GM21515 (cell line): ENCODE results near the gene MVK.

Source experiments
- ATAC-seq: cut with Tn5 transposase; IDR thresholded peaks from one replicate; pipeline ENCODE4 v1.9.1; 2021; ENCODE audit not compliant: unreplicated experiment

MVK gene

DNA sequence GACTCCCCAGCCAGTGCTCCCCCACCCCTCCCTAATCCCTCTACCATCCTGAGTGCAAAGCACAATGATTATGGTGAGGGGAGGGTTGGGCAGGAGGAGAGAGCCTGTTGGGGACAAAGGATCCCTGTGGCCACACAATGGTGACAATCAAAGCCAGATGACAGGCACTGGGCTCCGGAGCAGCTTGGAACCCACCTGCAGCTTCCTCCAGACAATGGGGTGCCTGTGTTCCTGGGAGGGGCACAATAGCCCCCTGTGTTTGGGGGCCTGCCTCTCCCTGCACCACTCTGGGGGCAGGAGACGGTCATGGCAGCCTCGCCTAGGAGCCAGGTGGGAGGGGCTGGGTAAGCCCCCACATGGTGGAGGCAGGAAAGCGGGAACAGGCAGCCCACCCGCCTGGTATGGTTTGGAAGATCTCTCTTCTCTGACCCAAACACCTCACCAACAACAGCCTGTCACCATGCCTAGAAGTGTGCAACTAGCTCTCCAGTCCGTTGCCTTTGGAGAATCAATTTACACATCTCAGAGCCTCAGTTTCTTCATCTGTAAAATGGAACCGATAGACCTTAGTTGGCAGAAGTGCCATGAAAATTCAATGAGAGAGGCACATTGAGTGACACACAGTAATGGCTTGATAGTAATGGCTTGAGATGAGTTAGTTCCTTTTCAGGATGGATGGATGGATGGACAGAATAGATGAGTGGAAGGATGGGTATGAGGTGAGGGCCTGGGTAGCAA is 53.0 kb downstream of the MVK start:
- ATAC-seq: no peak

DNA sequence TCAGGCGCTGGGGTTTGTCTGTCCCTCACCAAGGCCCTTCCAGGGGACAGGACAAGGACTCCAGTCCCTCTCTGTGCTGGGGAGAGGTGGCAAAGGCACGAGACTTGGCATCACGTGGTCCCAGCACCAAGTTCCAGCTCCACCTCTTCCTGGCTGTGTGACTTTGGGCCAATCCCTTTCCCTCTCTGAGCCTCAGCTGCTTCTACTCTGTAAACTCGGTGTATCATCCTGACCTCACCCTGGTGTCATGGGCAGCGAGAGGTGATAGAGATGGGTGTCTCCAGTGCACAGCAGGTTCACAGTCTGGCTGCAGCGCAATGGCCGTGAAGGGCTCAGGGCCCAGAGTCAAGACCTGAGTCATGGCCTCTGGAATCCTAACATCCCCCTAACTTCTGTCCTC is 54.0 kb downstream of the MVK start:
- ATAC-seq: no peak

DNA sequence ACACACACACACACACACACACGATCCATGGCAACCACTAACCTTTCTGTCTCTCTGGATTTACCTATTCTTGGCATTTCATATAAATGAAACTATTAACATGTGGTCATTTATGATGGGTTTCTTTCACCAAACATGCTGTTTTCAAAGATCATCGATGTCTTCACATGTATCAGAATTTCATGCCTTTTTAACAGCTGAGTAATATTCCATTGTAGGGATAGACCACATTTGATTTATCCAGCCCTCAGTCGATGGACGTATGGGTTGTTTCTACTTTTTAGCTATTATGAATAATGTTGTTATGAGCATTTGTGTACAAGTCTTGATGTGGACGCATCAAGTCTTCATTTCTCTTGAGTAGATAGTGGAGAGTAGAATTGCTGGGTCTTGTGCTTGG is 56.5 kb downstream of the MVK start:
- ATAC-seq: no peak

DNA sequence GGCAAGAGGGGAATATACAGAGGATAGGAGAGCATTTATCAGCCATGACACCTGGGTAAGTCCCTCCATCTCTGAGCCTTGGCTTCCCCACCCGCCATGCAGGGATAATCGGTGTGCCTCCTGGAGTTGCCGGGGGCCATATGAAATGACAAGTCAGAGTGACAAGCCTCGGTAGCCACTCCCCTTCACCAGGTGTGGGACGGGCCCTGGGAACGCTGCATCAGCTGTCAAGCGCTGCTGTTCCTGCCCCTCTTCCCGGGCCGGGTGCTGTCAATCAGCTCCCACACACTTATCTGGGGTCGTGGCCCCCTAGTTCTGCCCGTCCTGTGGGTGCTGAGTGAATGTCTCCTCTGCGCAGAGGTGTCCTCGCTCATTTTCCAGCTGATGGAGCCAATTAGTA is 57.2 kb downstream of the MVK start:
- no peak for ATAC-seq

DNA sequence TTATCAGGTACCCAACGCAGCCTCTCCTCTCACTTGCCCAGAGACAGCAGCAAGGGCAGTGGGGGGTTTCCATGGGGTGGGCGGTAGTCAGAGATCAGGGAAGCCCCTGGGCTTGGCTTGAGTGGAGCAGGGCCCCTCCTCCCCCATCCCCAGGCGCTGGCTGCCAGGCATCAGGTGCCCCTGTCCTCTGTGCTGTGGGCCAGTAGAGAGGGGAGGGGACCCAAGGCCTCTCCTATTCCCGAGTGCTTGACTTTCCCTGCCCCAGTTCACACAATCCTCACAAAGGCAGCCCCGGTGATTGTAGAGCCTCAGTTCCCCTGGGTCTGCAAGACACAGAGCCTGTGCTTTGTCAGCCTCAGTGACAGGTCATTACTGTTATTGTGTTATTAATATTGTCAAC is 57.7 kb downstream of the MVK start:
- ATAC-seq: no peak

DNA sequence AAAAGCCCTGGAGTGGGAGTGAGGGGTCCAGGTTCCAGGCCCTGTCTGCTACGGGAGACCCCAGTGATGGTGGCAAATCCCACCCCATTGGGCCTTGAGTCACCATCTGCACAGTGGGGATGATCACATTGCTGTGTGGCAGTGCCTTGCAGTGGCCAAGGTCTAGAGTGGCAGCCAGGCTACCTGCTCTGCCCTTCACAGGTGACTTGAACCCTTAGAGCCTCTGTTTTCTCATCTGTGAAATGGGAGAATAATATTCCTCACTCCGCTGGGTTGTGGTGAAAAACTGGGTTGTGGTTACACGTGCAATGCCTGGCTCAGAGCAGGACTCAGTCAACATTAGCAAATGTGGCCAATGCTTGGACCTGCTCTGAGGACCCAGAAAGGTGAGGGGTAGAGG is 58.2 kb downstream of the MVK start:
- ATAC-seq: no peak

DNA sequence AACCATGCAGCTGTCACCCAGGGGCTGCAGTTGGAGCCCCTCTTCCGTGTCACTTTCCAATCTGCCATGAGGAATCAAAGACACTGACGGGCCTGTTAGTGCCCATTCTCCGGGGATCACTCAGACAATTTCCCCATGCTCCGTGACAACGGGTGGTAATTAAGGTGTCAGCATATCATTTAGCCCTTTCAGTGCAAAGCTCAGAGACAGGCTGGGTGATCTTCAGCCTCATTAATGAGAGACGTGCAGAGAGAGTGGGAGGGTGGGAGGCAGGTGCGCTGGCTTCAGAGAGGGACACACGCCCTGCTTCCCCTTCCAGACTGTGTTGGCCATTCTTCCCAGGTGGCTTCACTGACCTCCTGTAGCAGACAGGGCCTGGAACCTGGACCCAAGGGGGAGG is 58.7 kb downstream of the MVK start:
- ATAC-seq: no peak

DNA sequence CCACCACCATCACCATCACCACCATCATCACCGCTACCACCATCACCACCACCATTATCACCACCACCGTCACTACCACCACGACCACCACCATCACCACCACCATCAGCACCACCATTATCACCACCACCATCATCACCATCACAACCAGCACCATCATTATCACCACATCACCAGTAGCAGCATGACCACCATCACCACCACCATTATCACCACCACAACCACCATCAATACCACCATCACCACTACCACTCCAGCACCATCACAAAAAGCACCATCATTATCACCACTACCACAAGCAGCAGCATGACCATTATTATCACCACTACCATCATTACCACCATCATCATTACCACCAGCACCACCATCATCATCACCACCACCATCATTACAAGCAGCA is 62.1 kb downstream of the MVK start:
- no peak for ATAC-seq

DNA sequence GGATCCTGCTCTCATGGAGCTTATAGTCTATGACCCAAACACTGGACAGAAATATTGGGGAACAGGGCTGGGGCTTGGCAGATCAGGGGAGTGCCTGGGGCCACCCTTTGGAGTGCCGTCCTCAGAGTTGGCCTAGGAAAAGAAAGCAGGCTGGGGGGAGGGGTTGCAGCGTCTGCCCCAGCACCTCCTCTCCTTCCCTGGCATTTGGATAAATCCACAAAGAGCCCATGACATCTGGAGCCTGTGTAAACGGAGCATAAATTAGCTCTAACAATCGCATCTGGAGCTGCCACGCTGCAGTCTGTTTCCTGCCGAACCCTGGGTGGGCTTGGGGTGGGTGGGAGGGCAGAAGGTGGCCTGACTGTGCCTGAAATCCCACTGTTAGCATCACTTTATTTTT is 63.8 kb downstream of the MVK start:
- no peak for ATAC-seq

DNA sequence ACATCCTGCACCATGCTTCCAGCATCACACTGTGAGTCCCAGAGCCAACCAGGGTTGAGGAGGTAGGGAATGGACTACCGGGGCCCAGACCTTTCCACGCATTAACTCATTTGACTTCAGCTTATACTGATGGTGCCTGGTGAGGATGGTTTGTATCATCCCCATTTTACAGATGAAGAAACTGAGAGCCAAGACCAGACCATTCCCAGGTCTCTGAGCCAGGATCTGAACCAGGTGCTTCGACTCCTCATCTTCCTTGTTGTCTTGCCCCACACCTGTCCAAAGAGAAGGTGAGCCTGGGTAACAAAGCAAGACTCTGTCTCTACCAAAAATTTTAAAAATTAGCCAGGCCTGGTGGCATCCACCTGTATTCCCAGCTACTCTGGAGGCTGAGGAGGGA is 64.4 kb downstream of the MVK start:
- ATAC-seq: no peak

DNA sequence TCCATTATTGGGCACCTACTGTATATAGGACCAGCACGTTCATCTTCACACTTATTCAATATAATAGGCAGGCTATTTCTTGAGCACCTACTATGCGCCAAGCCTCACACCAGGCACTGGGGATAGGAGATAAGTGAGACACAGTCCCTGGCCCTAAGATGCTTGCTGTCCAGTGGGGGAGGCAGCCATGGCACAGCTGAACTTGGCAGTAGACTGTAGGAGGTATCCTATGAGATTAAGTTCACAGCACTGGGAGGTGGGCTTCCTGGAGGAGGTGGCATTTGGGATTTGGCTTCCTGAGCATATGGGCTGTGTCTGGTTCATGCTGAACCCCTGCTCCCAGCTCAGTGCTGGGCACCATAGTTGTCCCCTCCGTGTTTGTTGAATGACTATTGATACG is 65.1 kb downstream of the MVK start:
- ATAC-seq: no peak

DNA sequence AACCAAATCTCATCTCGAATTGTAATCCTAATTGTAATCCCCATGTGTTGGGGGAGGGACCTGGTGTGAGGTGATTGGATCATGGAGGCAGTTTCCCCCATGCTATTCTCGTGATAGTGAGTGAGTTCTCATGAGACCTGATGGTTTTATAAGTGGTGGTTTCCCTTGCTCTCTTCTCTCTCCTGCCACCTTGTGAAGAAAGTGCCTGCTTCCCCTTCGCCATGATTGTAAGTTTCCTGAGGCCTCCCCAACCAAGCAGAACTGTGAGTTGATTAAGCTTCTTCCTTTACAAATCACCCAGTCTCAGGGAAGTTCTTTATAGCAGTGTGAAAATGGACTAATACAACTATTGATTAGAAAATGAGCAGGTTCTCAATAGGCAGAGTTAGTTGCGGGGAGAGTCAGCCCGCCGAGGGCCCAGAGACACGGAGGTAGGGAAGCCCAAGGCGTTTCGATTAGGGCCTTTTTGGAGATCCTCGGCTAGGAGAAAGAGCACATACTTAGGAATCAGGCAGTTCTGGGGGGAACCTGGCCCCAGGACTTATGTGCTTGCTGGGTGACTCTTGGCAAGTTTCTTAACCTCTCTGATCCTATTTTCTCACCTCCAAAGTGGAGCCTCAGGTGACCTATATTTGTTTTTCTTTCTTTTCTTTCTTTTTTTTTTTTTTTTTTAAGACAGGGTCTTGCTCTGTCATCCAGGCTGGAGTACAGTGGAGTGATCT is 65.7 kb downstream of the MVK start:
- ATAC-seq: no peak

DNA sequence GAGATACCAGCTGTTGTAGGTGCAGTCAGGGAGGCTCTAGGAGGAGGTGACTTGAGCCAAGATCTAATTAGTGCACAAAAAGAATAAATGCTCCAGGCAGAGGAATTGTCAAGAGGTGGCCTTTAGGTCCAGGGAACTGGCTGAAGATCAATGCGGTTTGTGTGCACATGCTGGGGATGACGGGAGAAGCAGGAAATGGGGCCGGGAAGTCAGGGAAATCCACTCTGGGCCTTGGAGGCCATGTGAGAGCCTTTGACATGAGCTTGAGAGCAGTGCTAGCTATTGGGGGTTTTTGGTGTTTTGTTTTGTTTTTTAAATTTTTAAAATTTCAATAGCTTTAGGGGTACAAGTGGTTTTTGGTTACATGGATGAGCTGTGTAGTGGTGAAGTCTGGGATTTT is 67.4 kb downstream of the MVK start:
- ATAC-seq: no peak

DNA sequence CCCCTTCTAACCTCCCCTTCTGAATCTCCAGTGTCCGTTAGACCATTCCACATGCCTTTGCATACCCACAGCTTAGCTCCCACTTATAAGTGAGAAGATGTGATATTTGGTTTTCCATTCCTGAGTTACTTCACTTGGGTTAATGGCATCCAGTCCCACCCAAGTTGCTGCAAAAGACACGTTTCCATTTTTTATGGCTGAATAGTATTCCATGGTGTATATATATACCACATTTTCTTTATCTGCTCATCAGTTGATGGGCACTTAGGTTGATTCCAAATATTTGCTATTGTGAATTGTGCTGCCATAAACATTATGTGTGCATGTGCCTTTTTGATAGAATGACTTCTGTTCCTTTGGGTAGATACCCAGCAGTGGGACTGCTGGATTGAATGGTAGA is 67.8 kb downstream of the MVK start:
- ATAC-seq: no peak

DNA sequence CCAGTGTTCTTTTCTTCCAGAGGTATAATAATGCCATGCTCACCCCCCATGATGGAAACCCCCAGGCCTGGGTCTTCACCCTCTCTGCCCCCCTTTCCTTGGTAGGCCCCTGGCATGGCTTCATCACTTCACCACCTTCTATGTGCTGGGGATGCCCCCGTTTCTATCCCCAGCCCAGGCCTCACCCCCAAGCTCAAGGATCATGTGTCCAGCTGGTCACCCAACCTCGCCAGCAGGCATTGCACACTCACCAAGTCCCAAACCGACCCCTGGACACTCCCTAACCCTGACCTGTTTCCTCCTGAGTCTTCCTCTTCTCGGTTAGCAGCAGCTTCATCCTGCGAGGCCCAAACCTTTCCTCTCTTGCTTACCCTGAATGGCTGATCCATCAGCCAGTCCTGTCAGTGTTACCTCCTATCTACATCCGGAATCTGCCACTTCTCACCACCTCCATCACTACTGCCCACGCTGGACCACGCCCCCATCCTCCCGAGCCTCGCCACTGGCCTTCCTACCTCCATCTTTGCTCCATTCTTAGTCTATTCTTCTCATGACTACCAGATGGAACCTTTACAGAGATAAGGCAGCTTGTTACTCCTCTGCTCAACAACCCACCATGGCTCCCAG is 69.0 kb downstream of the MVK start:
- ATAC-seq: no peak

DNA sequence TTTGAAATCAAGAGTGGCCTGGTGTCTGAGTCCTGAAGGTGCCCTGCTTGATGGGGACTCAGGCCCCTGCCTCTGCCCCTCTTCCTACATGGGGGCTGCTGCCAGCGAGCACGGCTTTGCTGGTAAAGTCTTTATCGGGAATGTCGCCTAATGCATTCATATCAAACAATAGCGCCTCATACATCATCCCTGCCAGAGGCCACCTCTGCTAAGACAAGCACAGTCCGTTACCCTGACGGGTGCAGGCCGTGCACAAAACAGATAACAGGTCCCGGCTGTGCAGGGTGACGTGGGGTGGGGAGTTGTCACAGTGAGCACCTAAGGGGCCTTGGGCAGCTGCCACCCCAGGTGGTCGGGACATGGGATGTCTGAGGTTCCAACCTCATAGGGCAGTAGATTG is 71.6 kb downstream of the MVK start:
- ATAC-seq: no peak

DNA sequence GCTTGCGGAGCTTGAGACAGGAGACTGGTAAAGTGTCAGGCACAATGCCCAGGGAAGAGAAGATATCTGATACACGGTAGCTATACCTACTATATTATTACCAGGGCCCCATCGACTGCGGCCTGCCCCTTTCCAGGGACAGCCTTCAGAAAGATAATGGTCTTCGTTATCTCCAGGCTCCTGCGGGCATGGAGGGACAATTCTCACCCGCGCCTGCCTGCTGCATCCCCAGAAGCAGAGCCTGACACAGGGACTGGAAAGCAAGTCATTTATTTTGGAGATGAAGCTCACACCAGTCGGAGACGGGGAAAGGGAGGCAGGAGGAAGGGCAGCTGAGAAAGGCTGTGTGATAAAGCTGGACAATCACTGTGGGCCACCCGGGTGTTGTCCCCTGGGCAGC is 72.1 kb downstream of the MVK start:
- no peak for ATAC-seq
